Hepatocyte (in vitro differentiated cells): ENCODE measurements around the gene LALBA. TPM values are rescaled to one million over a fixed set of nuclear protein-coding genes. Genes with fewer than 3 reads are reported as not detected.

ENCODE experiments used
- DNase-seq: peaks from one replicate; pipeline ENCODE4 v3.0.0-alpha.2; 2016; ENCODE audit warnings: low spot score
- H2AFZ ChIP-seq: fragments of 200-600 bp; sonication (generic); 2 replicates; pipeline ENCODE4 v1.6.0; 2016; ENCODE audit warnings: antibody characterized with exemption, mild to moderate bottlenecking
- H3K27ac ChIP-seq: fragments of 200-600 bp; sonication (generic); 2 replicates; pipeline ENCODE4 v1.5.1; 2016; ENCODE audit warnings: mild to moderate bottlenecking
- H3K27me3 ChIP-seq: fragments of 200-600 bp; sonication (generic); 2 replicates; pipeline ENCODE4 v1.6.1; 2016
- H3K36me3 ChIP-seq: fragments of 200-600 bp; sonication (generic); replicated peaks from 2 replicates; pipeline ENCODE4 v1.5.1; 2016; ENCODE audit warnings: low read depth; ENCODE audit not compliant: insufficient read depth
- H3K4me1 ChIP-seq: fragments of 200-600 bp; sonication (generic); 2 replicates; pipeline ENCODE4 v1.5.1; 2016; ENCODE audit warnings: mild to moderate bottlenecking, moderate library complexity; ENCODE audit not compliant: insufficient read depth
- H3K4me2 ChIP-seq: fragments of 200-600 bp; sonication (generic); 2 replicates; pipeline ENCODE4 v1.6.0; 2016
- H3K4me3 ChIP-seq: fragments of 200-600 bp; sonication (generic); 2 replicates; pipeline ENCODE4 v1.5.1; 2016; ENCODE audit warnings: mild to moderate bottlenecking
- H3K79me2 ChIP-seq: fragments of 200-600 bp; sonication (generic); 2 replicates; pipeline ENCODE4 v1.6.0; 2017; ENCODE audit warnings: mild to moderate bottlenecking
- H3K9me2 ChIP-seq: fragments of 200-600 bp; sonication (generic); replicated peaks from 2 replicates; pipeline ENCODE4 v1.6.0; 2017; ENCODE audit warnings: mild to moderate bottlenecking; ENCODE audit not compliant: insufficient read depth
- H3K9me3 ChIP-seq: fragments of 200-600 bp; sonication (generic); 2 replicates; pipeline ENCODE4 v1.5.1; 2016; ENCODE audit warnings: low read depth, mild to moderate bottlenecking
- H4K20me1 ChIP-seq: fragments of 200-600 bp; sonication (generic); 2 replicates; pipeline ENCODE4 v1.6.0; 2016; ENCODE audit warnings: mild to moderate bottlenecking; ENCODE audit not compliant: insufficient read depth, poor library complexity, severe bottlenecking
- EZH2 ChIP-seq: fragments of 200-600 bp; sonication (generic); IDR thresholded peaks from 2 replicates; pipeline ENCODE4 v1.6.1; 2016; ENCODE audit warnings: antibody characterized with exemption, mild to moderate bottlenecking, borderline replicate concordance
- EZH2phosphoT487 ChIP-seq: fragments of 200-600 bp; sonication (generic); IDR thresholded peaks from one replicate; pipeline ENCODE4 v1.6.1; 2018; ENCODE audit warnings: antibody characterized with exemption, mild to moderate bottlenecking, low read depth, moderate library complexity; ENCODE audit not compliant: unreplicated experiment, severe bottlenecking
- WGBS: methylation state at CpG from one replicate; pipeline ENCODE4 v1.1.6; 2016; ENCODE audit warnings: low lambda C conversion rate; ENCODE audit errors: missing lambda C conversion rate; 5-methylcytosine and 5-hydroxymethylcytosine counted together
- polyA plus RNA-seq: library from polyadenylated mRNA; unstranded; fragments of >200 nt; fragmentation: Nextera tagmentation; extraction: Ambion mirVana; gene quantifications from 2 replicates; pipeline ENCODE4 v1.2.1, GENCODE V29; 2016
- total RNA-seq: library from RNA; depleted of rRNA; stranded (reverse); fragments of >200 nt; gene quantifications from 2 replicates; pipeline ENCODE4 v1.2.3, GENCODE V29; 2014
- TF ChIP-seq, protein P1 (sequence below): fragments of 200-600 bp; sonication (generic); IDR thresholded peaks from 2 replicates; pipeline ENCODE4 v1.5.1; 2016; ENCODE audit warnings: antibody characterized with exemption, mild to moderate bottlenecking; ENCODE audit not compliant: poor library complexity

Gene LALBA
- total and polyA plus RNA-seq, 2 experiments from 2014 or later, result 0.16 TPM; not detected in 1

DNA sequence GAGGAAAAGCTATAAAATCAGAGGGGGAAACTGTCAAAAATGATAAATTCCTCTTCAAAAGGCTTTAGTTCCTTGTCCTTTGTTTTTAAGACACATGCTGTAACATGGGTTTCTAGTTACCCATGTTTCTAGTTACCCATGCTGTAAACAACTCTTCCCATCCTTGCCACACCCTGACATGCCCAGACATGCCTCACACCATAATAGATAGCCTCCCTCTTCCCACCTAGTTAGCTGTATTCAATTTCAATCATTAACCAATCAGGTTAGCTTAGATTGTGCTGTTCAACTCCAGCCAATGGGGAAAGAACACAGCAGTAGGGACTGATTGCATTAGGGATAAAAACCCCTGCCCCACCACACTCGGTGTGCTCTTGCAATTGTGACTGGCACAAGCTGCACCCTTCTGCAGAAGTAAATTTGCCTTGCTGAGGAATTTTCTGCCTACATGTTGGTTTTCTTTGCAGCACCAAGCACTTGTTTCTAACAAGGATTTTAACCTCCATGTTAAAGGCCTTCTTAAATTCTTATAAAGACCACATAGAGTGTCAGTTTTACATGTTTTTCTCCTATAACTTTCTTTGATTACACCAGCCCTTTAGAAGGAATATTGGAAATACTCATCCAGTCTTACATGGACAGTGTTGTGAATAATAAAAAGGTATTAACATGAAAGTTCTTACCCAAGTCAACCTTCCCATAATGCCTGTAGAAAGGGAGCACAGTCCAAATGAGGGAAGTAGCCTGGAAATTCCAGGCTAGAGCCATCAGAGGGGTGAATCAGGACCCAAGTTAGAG, 32.5 kb upstream of the LALBA start:
- WGBS, result 31% methylated on average over 1 of the region's 1 CpG
- no peak for DNase-seq
- no peak overlapping the region for H3K4me3 ChIP-seq
- no peaks in the 10 kb centered on the region for H3K36me3 ChIP-seq
- H3K4me2 ChIP-seq, result no peak overlapping the region
- no peak overlapping the region for H3K27ac ChIP-seq
- H4K20me1 ChIP-seq, result no peaks in the 10 kb centered on the region
- H3K9me2 ChIP-seq, result no peaks in the 10 kb centered on the region
- no peaks in the 10 kb centered on the region for H3K27me3 ChIP-seq
- no peaks in the 10 kb centered on the region for H3K9me3 ChIP-seq
- H3K79me2 ChIP-seq, result no peaks in the 10 kb centered on the region
- TF ChIP-seq, protein P1, sequence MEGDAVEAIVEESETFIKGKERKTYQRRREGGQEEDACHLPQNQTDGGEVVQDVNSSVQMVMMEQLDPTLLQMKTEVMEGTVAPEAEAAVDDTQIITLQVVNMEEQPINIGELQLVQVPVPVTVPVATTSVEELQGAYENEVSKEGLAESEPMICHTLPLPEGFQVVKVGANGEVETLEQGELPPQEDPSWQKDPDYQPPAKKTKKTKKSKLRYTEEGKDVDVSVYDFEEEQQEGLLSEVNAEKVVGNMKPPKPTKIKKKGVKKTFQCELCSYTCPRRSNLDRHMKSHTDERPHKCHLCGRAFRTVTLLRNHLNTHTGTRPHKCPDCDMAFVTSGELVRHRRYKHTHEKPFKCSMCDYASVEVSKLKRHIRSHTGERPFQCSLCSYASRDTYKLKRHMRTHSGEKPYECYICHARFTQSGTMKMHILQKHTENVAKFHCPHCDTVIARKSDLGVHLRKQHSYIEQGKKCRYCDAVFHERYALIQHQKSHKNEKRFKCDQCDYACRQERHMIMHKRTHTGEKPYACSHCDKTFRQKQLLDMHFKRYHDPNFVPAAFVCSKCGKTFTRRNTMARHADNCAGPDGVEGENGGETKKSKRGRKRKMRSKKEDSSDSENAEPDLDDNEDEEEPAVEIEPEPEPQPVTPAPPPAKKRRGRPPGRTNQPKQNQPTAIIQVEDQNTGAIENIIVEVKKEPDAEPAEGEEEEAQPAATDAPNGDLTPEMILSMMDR, result no peak
- no peak for TF ChIP-seq EZH2phosphoT487
- TF ChIP-seq EZH2, result no peak
- no peaks in the 10 kb centered on the region for H3K4me1 ChIP-seq
- H2AFZ ChIP-seq, result no peak overlapping the region

DNA sequence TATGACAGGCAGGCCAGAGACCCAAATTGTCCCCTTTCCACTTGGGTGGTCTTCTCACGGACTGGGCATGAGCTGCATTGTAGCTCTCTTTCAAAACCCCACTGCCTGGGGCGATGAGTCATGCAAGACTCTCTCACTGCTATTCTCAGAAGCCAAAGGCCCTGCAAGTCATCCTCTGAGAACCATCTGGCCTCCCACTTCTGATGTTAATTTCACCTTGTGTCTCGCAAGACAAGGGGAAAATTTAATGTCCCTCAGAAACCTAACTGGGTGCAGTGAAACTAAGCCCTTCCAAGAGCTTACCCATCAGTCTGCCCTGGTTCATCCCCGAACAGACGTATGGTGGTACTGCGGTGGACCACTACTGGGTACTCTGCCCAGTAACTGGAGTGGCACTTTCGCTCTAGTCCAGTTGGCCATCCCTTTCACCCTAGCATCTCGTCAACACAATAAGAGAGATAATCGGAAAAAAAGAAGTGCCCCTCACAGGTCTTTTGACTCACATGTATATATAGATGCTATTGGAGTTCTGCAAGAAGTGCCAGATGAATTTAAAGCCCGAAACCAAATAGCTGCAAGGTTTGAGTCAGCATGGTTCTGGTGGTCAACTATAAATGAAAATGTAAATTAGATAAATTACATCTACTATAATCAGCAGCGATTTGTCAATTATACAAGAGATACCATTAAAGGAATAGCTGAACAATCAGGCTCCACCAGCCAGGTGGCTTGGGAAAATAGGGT, 31.3 kb upstream of the LALBA start:
- Histone ChIP-seq H3K36me3 (no peaks in the 10 kb centered on the region), H3K27me3 (no peaks in the 10 kb centered on the region), H3K79me2 (no peaks in the 10 kb centered on the region), H3K9me3 (peaks cover 3% of the 10 kb centered on the region), H3K4me2 (no peak overlapping the region), H2AFZ (no peak overlapping the region), H4K20me1 (no peaks in the 10 kb centered on the region), H3K9me2 (no peaks in the 10 kb centered on the region), H3K27ac (no peak overlapping the region), H3K4me1 (no peaks in the 10 kb centered on the region), H3K4me3 (no peak overlapping the region)
- WGBS, result 82% methylated on average over 11 of the region's 11 CpGs
- TF ChIP-seq EZH2phosphoT487, result no peak
- TF ChIP-seq EZH2, result no peak
- TF ChIP-seq, protein P1, result no peak
- peak; percentile 26 for DNase-seq

DNA sequence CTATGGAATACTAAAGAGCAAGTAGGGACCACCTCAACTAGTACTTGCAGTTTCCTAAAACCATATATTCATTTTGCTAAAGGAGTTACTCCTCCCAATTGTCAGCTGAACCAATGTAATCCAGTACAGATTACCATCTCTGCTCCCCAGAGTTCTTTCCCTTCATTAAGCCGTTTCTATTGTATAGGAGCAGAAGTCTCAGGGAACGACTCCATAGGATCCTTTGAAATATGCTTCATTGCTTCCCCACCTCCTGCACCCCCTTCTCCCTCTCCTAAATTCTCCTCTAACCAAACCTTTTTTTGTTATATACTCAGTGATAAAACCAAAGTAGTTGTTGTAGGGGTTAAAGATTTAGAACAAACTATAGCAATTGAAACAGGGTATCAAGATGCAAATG, 30.7 kb upstream of the LALBA start:
- Histone ChIP-seq H3K4me1 (no peaks in the 10 kb centered on the region), H3K27me3 (no peaks in the 10 kb centered on the region), H4K20me1 (no peaks in the 10 kb centered on the region), H3K4me3 (no peak overlapping the region), H3K4me2 (no peak overlapping the region), H2AFZ (no peak overlapping the region), H3K9me3 (peaks cover 3% of the 10 kb centered on the region), H3K36me3 (no peaks in the 10 kb centered on the region), H3K27ac (no peak overlapping the region), H3K79me2 (no peaks in the 10 kb centered on the region), H3K9me2 (no peaks in the 10 kb centered on the region)
- TF ChIP-seq, protein P1, result no peak
- TF ChIP-seq EZH2phosphoT487 (no peak), EZH2 (no peak)
- 66% methylated on average over 2 of the region's 2 CpGs for WGBS
- no peak for DNase-seq
